Measurements from ENCODE around the gene SMARCAL1. TPM values are rescaled to one million over a fixed set of nuclear protein-coding genes. Genes with fewer than 3 reads are reported as not detected.

SMARCAL1 gene
- total RNA-seq, 2 experiments from 2014 or later, result 20.8 to 25.2 TPM

- Mint-ChIP-seq H3K4me1 (ENCODE audit: low read depth) (no peaks in the 10 kb centered on the region), H3K36me3 (peaks cover 43% of the 10 kb centered on the region), H3K27ac (no peak overlapping the region), H3K4me3 (no peak overlapping the region), H3K9me3 (no peaks in the 10 kb centered on the region), H3K27me3 (no peaks in the 10 kb centered on the region)
- intact Hi-C loops (cut with micrococcal nuclease), result no loop called here
- ChIA-PET CTCF (interaction anchor here (1.0 kb wide), 1 partner anchor 37 kb away, joined by 3 read pairs; no protein-coding TSS in a partner anchor), POLR2A (no interaction called here)
- no peak for DNase-seq
Observed at GRCh38 chr2:216441308-216442010, 29.2 kb downstream of the SMARCAL1 start.

GRCh38 chr2:216445501-216445900, 33.2 kb downstream of the SMARCAL1 start:
- H3K4me3 Mint-ChIP-seq, result no peak overlapping the region
- H3K27ac Mint-ChIP-seq, result no peak overlapping the region
- ChIA-PET CTCF (no interaction called here), POLR2A (no interaction called here)
- intact Hi-C loops (cut with micrococcal nuclease), result no loop called here
- H3K36me3 Mint-ChIP-seq, result peaks cover 61% of the 10 kb centered on the region
- H3K27me3 Mint-ChIP-seq, result no peaks in the 10 kb centered on the region
- H3K9me3 Mint-ChIP-seq, result peaks cover 5% of the 10 kb centered on the region
- no peak for DNase-seq
- H3K4me1 Mint-ChIP-seq (ENCODE audit: low read depth), result no peaks in the 10 kb centered on the region

- DNase-seq, result no peak
- Mint-ChIP-seq H3K4me3 (no peak overlapping the region), H3K36me3 (peaks cover 61% of the 10 kb centered on the region), H3K27me3 (no peaks in the 10 kb centered on the region), H3K27ac (no peak overlapping the region), H3K9me3 (peaks cover 5% of the 10 kb centered on the region), H3K4me1 (ENCODE audit: low read depth) (no peaks in the 10 kb centered on the region)
- ChIA-PET POLR2A (no interaction called here), CTCF (no interaction called here)
- intact Hi-C loops (cut with micrococcal nuclease), result no loop called here
Observed at GRCh38 chr2:216446343-216446742, 34.1 kb downstream of the SMARCAL1 start.

GRCh38 chr2:216447293-216447692, 35.0 kb downstream of the SMARCAL1 start:
- H3K9me3 Mint-ChIP-seq, result peaks cover 5% of the 10 kb centered on the region
- H3K4me1 Mint-ChIP-seq (ENCODE audit: low read depth), result no peaks in the 10 kb centered on the region
- CTCF ChIA-PET, result no interaction called here
- no peaks in the 10 kb centered on the region for H3K27me3 Mint-ChIP-seq
- H3K4me3 Mint-ChIP-seq, result no peak overlapping the region
- peaks cover 65% of the 10 kb centered on the region for H3K36me3 Mint-ChIP-seq
- POLR2A ChIA-PET, result no interaction called here
- intact Hi-C loops (cut with micrococcal nuclease), result no loop called here
- no peak for DNase-seq
- no peak overlapping the region for H3K27ac Mint-ChIP-seq

- POLR2A ChIA-PET, result no interaction called here
- CTCF ChIA-PET, result interaction anchor here (1.1 kb wide), 1 partner anchor 44 kb away, joined by 3 read pairs; no protein-coding TSS in a partner anchor
- Mint-ChIP-seq H3K4me3 (no peak overlapping the region), H3K36me3 (peaks cover 72% of the 10 kb centered on the region), H3K9me3 (peaks cover 5% of the 10 kb centered on the region), H3K27ac (no peak overlapping the region), H3K27me3 (no peaks in the 10 kb centered on the region), H3K4me1 (ENCODE audit: low read depth) (no peaks in the 10 kb centered on the region)
- no peak for DNase-seq
- intact Hi-C loops (cut with micrococcal nuclease), result no loop called here
Observed at GRCh38 chr2:216448829-216449228, 36.5 kb downstream of the SMARCAL1 start.

GRCh38 chr2:216450346-216450745, 38.1 kb downstream of the SMARCAL1 start:
- peaks cover 5% of the 10 kb centered on the region for H3K9me3 Mint-ChIP-seq
- DNase-seq, result no peak
- ChIA-PET POLR2A (interaction anchor here (0.9 kb wide), 1 partner anchor 25 kb away, joined by 3 read pairs; no protein-coding TSS in a partner anchor), CTCF (no interaction called here)
- no peaks in the 10 kb centered on the region for H3K27me3 Mint-ChIP-seq
- H3K36me3 Mint-ChIP-seq, result peaks cover 74% of the 10 kb centered on the region
- intact Hi-C loops (cut with micrococcal nuclease), result no loop called here
- no peaks in the 10 kb centered on the region for H3K4me1 Mint-ChIP-seq (ENCODE audit: low read depth)
- H3K4me3 Mint-ChIP-seq, result no peak overlapping the region
- no peak overlapping the region for H3K27ac Mint-ChIP-seq

- intact Hi-C loops (cut with micrococcal nuclease), result no loop called here
- Mint-ChIP-seq H3K4me1 (ENCODE audit: low read depth) (no peaks in the 10 kb centered on the region), H3K36me3 (peaks cover 76% of the 10 kb centered on the region), H3K9me3 (peaks cover 5% of the 10 kb centered on the region), H3K4me3 (no peak overlapping the region), H3K27me3 (no peaks in the 10 kb centered on the region), H3K27ac (no peak overlapping the region)
- ChIA-PET CTCF (no interaction called here), POLR2A (interaction anchor here (0.9 kb wide), 1 partner anchor 26 kb away, joined by 3 read pairs; no protein-coding TSS in a partner anchor)
- DNase-seq, result no peak
Observed at GRCh38 chr2:216450784-216451183, 38.5 kb downstream of the SMARCAL1 start.

- intact Hi-C loops (cut with micrococcal nuclease), result no loop called here
- Mint-ChIP-seq H3K36me3 (peaks cover 48% of the 10 kb centered on the region), H3K9me3 (no peaks in the 10 kb centered on the region), H3K27me3 (no peaks in the 10 kb centered on the region), H3K4me3 (no peak overlapping the region), H3K27ac (no peak overlapping the region), H3K4me1 (ENCODE audit: low read depth) (no peaks in the 10 kb centered on the region)
- POLR2A ChIA-PET, result no interaction called here
- DNase-seq, result no peak
- CTCF ChIA-PET, result no interaction called here
Observed at GRCh38 chr2:216453955-216454614, 41.8 kb downstream of the SMARCAL1 start.

- no peaks in the 10 kb centered on the region for H3K4me1 Mint-ChIP-seq (ENCODE audit: low read depth)
- POLR2A ChIA-PET, result no interaction called here
- no peak overlapping the region for H3K27ac Mint-ChIP-seq
- H3K36me3 Mint-ChIP-seq, result peaks cover 14% of the 10 kb centered on the region
- H3K9me3 Mint-ChIP-seq, result no peaks in the 10 kb centered on the region
- H3K27me3 Mint-ChIP-seq, result no peaks in the 10 kb centered on the region
- CTCF ChIA-PET, result no interaction called here
- intact Hi-C loops (cut with micrococcal nuclease), result no loop called here
- H3K4me3 Mint-ChIP-seq, result no peak overlapping the region
- no peak for DNase-seq
Observed at GRCh38 chr2:216463148-216463547, 50.9 kb downstream of the SMARCAL1 start.

GRCh38 chr2:216464104-216464720, 51.9 kb downstream of the SMARCAL1 start:
- intact Hi-C loops (cut with micrococcal nuclease), result no loop called here
- no peaks in the 10 kb centered on the region for H3K27me3 Mint-ChIP-seq
- CTCF ChIA-PET, result interaction anchor here (1.7 kb wide), 1 partner anchor 60 kb away, joined by 5 read pairs; no protein-coding TSS in a partner anchor
- H3K36me3 Mint-ChIP-seq, result peaks cover 16% of the 10 kb centered on the region
- DNase-seq, result no peak
- no peaks in the 10 kb centered on the region for H3K4me1 Mint-ChIP-seq (ENCODE audit: low read depth)
- no peak overlapping the region for H3K4me3 Mint-ChIP-seq
- H3K27ac Mint-ChIP-seq, result no peak overlapping the region
- H3K9me3 Mint-ChIP-seq, result no peaks in the 10 kb centered on the region
- POLR2A ChIA-PET, result no interaction called here

GRCh38 chr2:216465579-216466195, 53.4 kb downstream of the SMARCAL1 start:
- Mint-ChIP-seq H3K4me1 (ENCODE audit: low read depth) (no peaks in the 10 kb centered on the region), H3K27ac (no peak overlapping the region), H3K4me3 (no peak overlapping the region), H3K36me3 (peaks cover 19% of the 10 kb centered on the region), H3K9me3 (no peaks in the 10 kb centered on the region), H3K27me3 (no peaks in the 10 kb centered on the region)
- DNase-seq, result no peak
- intact Hi-C loops (cut with micrococcal nuclease), result no loop called here
- POLR2A ChIA-PET, result interaction anchor here (0.6 kb wide), 1 partner anchor 1518 kb away, joined by 4 read pairs; no protein-coding TSS in a partner anchor
- CTCF ChIA-PET, result interaction anchor here (1.7 kb wide), 1 partner anchor 61 kb away, joined by 5 read pairs; no protein-coding TSS in a partner anchor

GRCh38 chr2:216467845-216468244, 55.6 kb downstream of the SMARCAL1 start:
- ChIA-PET POLR2A (no interaction called here), CTCF (no interaction called here)
- H3K4me3 Mint-ChIP-seq, result no peak overlapping the region
- H3K27ac Mint-ChIP-seq, result no peak overlapping the region
- H3K9me3 Mint-ChIP-seq, result no peaks in the 10 kb centered on the region
- DNase-seq, result no peak
- intact Hi-C loops (cut with micrococcal nuclease), result no loop called here
- no peaks in the 10 kb centered on the region for H3K4me1 Mint-ChIP-seq (ENCODE audit: low read depth)
- H3K36me3 Mint-ChIP-seq, result peaks cover 23% of the 10 kb centered on the region
- H3K27me3 Mint-ChIP-seq, result no peaks in the 10 kb centered on the region
